Activated naive CD4-positive, alpha-beta T cell treated with anti-CD3 and anti-CD28 coated beads, Interleukin-2, amount 10 ng/mL, durations not matched to agents 7 days and 5 days (primary cell): ENCODE measurements around the gene VRTN.
"Not testable (repeated sequence)": the region's sequence is repeated elsewhere in the genome, so short reads cannot be mapped to it uniquely, and the experiment has no call there.

Experiments
- CTCF ChIA-PET: fragments of 350-600 bp; sonication (Branson Sonifier 250); formaldehyde crosslinking; loops from one replicate; lab custom pipeline; 2021; ENCODE audit warnings: antibody characterized with exemption; lab: Charles Lee
- DNase-seq: peaks from one replicate; pipeline ENCODE4 v3.0.0-alpha.2; 2020
- H3K27ac Mint-ChIP-seq: one replicate; pipeline ENCODE4 v1.8.0; 2021; ENCODE audit warnings: mild to moderate bottlenecking, moderate library complexity, mixed read lengths
- H3K27me3 Mint-ChIP-seq: one replicate; pipeline ENCODE4 v1.8.0; 2021; ENCODE audit warnings: mild to moderate bottlenecking, mixed read lengths
- H3K36me3 Mint-ChIP-seq: one replicate; pipeline ENCODE4 v1.8.0; 2021; ENCODE audit warnings: mixed read lengths
- H3K4me1 Mint-ChIP-seq: one replicate; pipeline ENCODE4 v1.8.0; 2021; ENCODE audit warnings: mixed read lengths
- H3K4me3 Mint-ChIP-seq: one replicate; pipeline ENCODE4 v1.8.0; 2021; ENCODE audit warnings: mild to moderate bottlenecking, moderate library complexity, mixed read lengths
- H3K9me3 Mint-ChIP-seq: one replicate; pipeline ENCODE4 v1.8.0; 2021; ENCODE audit warnings: mixed read lengths

VRTN gene

DNA sequence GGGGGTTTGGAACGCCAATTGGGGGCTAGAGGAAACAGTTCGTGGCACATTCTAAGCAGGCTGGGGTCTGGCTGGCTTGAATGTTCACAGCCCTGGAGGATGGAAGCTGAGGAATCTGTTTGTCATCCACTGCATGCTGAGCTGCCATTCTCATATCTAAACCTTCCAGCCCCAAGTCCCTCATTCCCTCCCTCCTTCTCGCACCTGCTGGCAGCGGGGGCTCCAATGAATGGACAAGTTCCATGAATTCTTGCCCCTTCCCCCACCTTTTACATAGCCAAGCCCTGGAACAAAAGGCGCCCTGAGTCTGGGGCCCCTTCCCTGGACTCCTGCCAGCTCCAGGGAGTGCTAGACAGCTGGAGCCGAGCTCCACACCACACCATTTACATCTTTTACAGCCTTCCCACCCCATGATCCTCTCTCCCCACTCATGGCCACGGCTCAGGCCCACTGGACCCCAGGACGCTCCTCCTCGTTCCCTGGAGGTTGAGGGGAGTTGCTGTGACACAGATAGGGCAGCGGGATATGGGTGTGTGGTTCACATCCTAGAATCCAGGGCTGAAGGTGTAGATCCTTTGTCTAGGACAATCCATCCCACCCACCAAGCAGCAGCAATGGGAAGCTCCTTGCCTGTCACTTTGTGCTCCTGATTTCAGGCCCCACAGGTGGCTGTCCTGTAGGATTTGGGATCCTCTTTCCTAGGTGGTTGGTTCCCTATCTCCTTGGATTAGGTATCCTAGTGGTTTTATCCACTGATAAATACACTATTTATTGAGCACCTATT is 21.7 kb upstream of the VRTN start:
- DNase-seq: no peak
- H3K4me1 Mint-ChIP-seq: no peaks in the 10 kb centered on the region
- no peaks in the 10 kb centered on the region for H3K36me3 Mint-ChIP-seq
- CTCF ChIA-PET: interaction anchor here (0.6 kb wide), 1 partner anchor 805 kb away, joined by 3 read pairs; no protein-coding TSS in a partner anchor
- H3K4me3 Mint-ChIP-seq: no peak overlapping the region
- H3K9me3 Mint-ChIP-seq: no peaks in the 10 kb centered on the region
- no peak overlapping the region for H3K27ac Mint-ChIP-seq
- peaks cover 18% of the 10 kb centered on the region for H3K27me3 Mint-ChIP-seq

DNA sequence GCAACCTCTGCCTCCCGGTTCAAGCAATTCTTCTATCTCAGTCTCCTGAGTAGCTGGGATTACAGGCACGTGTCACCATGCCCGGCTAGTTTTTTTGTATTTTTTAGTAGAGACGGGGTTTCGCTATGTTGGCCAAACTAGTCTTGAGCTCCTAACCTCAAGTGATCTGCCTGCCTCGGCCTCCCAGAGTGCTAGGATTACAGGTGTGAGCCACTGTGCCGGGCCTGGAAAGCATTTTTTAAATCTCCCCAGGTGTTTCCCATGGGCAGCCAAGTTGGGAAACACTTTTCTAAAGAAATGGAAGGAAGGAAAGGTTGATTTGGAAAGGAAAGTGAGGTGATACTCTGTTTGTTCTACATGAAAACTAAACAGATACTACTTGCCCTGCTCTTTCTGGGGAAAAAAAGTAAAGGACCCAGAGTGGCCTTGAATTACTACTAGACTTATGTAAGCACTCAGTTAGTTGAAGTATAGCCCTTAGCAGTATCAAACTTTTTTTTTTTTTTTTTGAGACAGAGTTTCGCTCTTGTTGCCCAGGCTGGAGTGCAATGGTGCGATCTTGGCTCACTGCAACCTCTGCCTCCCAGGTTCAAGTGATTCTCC is 18.2 kb upstream of the VRTN start:
- H3K4me3 Mint-ChIP-seq, H3K4me1 Mint-ChIP-seq, H3K9me3 Mint-ChIP-seq, DNase-seq, H3K27ac Mint-ChIP-seq, H3K36me3 Mint-ChIP-seq: not testable (repeated sequence)
- CTCF ChIA-PET: interaction anchor here (1.1 kb wide), 1 partner anchor 648 kb away, joined by 3 read pairs; no protein-coding TSS in a partner anchor
- H3K27me3 Mint-ChIP-seq: peaks cover 22% of the 10 kb centered on the region

DNA sequence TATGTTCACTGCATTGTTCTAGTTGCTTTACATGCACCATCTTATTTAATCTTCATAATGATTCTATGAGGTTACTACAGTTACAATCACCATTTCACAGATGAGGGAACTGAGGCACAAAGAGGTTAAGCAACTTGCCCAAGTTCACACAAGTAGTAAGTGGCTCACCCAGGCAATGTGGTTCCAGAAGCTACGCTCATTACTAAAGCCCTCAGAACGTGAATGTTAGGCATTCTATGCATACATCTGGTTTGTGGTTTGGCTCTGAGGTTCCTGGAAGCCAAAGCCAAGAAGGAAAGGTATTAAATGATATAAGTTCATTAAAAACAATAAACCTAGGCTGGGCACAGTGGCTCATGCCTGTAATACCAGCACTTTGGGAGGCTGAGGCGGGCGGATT is 14.4 kb upstream of the VRTN start:
- CTCF ChIA-PET: no interaction called here
- H3K4me3 Mint-ChIP-seq: no peak overlapping the region
- no peaks in the 10 kb centered on the region for H3K9me3 Mint-ChIP-seq
- H3K4me1 Mint-ChIP-seq: no peaks in the 10 kb centered on the region
- H3K27me3 Mint-ChIP-seq: peaks cover 13% of the 10 kb centered on the region
- H3K36me3 Mint-ChIP-seq: no peaks in the 10 kb centered on the region
- DNase-seq: no peak
- no peak overlapping the region for H3K27ac Mint-ChIP-seq

DNA sequence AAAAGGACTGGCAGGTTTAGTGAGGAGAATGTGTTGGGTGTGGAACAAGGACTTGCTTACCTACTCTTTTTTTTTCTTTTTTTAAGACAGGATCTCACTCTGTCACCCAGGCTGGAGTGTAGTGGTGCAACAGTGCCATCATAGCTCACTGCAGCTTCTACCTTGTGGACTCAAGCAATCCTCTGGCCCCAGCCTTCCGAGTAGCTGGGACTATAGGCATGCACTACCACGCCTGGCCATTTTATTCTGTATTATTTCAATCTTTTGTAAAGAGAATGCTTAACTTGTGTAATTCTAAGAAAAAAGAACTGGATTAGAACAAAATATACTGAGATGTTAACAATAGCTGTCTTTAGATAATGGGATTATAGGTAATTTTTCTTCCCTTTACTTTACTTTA is 1.9 kb upstream of the VRTN start:
- H3K9me3 Mint-ChIP-seq: no peaks in the 10 kb centered on the region
- CTCF ChIA-PET: no interaction called here
- H3K4me3 Mint-ChIP-seq: no peak overlapping the region
- H3K36me3 Mint-ChIP-seq: no peaks in the 10 kb centered on the region
- no peak for DNase-seq
- no peaks in the 10 kb centered on the region for H3K4me1 Mint-ChIP-seq
- peaks cover 32% of the 10 kb centered on the region for H3K27me3 Mint-ChIP-seq
- H3K27ac Mint-ChIP-seq: no peak overlapping the region

DNA sequence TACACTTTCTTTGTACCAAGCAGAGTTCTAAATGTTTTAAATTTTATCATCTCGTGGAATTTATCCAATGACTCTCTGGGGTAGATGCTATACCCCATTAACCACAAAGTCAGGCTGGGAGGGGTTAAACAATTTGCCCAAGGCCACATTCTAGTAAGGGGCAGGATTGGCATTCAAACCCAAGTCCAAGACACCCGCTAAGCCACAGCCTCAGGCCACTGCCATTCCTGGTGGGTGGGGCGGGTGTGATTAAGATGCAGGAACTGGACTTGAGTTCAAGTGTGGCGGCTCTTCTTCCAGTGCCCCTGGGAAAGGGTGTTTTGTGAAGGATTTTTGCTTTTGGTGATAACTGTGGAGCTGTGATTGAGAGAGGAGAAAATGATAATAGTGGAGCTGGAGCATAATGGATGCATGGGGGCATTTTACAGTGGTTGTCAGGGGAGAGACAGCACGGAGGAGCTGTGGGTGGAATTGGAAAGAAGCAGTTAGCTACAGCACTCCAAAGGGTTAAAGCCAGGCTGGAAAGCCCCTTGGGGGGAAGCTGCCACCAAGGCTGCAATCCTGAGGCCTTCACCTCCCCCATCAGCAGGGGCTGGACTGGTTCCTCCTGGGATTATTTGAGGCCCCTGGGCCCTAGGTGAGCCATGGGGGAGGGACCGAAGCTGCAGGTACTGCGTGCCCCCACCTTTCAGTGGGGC is 1.0 kb upstream of the VRTN start:
- no peak overlapping the region for H3K4me3 Mint-ChIP-seq
- CTCF ChIA-PET: no interaction called here
- H3K4me1 Mint-ChIP-seq: no peaks in the 10 kb centered on the region
- DNase-seq: no peak
- peaks cover 39% of the 10 kb centered on the region for H3K27me3 Mint-ChIP-seq
- no peaks in the 10 kb centered on the region for H3K36me3 Mint-ChIP-seq
- H3K27ac Mint-ChIP-seq: no peak overlapping the region
- no peaks in the 10 kb centered on the region for H3K9me3 Mint-ChIP-seq

DNA sequence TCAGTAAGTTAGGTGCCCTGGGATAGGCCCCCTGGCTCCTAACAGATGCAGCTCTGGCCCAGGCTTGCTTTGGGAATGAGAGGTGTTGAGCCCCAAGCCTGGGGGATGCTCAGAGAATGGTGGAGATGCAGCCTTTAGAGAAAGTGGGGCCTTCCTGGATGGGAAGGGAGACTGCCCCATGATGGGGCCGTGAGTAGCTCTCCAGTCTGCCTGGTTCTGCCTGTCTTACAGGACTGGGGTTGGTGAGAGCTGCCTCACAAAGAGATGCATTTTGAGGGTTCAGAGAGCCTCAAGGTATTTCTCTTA is 523 bp upstream of the VRTN start:
- DNase-seq: no peak
- peaks cover 42% of the 10 kb centered on the region for H3K27me3 Mint-ChIP-seq

DNA sequence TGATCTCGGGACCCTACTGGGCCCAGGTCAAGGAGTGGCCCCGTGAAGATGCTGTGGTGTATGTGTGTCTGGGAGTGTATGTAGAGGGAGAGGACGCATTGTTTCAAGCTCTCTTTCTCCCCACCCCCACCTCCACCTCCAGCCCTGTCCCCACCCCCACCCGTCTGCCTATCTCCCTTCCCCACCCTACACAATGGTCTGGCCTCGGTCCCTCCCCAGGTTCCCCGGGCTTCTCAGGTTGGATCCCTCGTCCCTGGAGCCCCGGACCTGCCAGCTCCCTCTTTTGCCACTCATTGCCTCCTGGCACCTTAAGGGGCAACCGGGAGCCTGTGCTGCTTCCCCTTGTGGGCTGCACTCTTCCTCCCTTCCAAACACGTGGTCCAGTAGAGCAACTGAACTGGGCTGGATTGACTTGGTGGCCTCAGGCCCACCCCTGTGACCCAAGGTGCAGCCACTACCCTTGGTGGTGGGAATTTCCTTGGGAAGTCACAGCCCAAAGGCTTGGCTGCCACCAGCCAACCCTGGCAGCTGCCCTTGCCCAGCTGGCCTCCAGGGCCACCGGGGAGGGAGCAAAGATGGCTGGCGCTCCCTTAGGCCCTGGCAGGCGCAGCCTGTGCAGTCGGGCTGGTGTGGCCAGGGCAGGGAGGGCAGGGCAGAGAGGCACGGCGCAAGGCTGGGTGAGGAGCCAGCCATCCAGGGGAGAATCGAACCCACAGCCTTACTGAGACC is 628 bp downstream of the VRTN start:
- H3K36me3 Mint-ChIP-seq: no peaks in the 10 kb centered on the region
- peaks cover 42% of the 10 kb centered on the region for H3K27me3 Mint-ChIP-seq
- no peaks in the 10 kb centered on the region for H3K4me1 Mint-ChIP-seq
- no peak overlapping the region for H3K4me3 Mint-ChIP-seq
- CTCF ChIA-PET: interaction anchor here (0.5 kb wide), 1 partner anchor 25 kb away, joined by 3 read pairs; no protein-coding TSS in a partner anchor
- H3K27ac Mint-ChIP-seq: no peak overlapping the region
- no peaks in the 10 kb centered on the region for H3K9me3 Mint-ChIP-seq
- no peak for DNase-seq

More for the DNA sequence above, 523 bp upstream of the VRTN start:
- Mint-ChIP-seq H3K9me3 (no peaks in the 10 kb centered on the region), H3K4me3 (no peak overlapping the region), H3K36me3 (no peaks in the 10 kb centered on the region), H3K27ac (no peak overlapping the region), H3K4me1 (no peaks in the 10 kb centered on the region)
- CTCF ChIA-PET: no interaction called here

DNA sequence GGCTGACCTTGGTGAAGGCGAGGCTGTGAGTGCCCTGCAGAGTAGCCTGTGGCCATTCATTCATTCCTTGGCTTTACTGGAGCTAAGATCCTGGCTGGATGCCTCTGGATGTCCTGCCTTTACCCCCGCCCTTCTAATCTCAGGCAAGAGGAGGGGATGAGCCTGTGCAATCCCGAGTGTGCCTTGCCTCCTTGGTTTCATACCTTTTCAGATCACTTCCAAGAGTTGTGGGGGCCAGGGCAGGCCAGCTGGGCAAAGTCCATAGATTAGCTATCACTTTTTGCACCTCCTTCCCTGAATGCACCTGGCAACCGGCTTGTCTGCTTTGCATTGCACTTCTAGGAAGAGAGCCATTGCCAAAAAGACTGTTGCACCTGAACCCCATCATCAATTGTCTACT is 1.5 kb downstream of the VRTN start:
- Mint-ChIP-seq H3K27me3 (peaks cover 42% of the 10 kb centered on the region), H3K9me3 (no peaks in the 10 kb centered on the region), H3K27ac (no peak overlapping the region), H3K4me1 (no peaks in the 10 kb centered on the region), H3K4me3 (no peak overlapping the region), H3K36me3 (no peaks in the 10 kb centered on the region)
- CTCF ChIA-PET: interaction anchor here (0.6 kb wide), 1 partner anchor 46 kb away, joined by 3 read pairs; no protein-coding TSS in a partner anchor
- DNase-seq: no peak

DNA sequence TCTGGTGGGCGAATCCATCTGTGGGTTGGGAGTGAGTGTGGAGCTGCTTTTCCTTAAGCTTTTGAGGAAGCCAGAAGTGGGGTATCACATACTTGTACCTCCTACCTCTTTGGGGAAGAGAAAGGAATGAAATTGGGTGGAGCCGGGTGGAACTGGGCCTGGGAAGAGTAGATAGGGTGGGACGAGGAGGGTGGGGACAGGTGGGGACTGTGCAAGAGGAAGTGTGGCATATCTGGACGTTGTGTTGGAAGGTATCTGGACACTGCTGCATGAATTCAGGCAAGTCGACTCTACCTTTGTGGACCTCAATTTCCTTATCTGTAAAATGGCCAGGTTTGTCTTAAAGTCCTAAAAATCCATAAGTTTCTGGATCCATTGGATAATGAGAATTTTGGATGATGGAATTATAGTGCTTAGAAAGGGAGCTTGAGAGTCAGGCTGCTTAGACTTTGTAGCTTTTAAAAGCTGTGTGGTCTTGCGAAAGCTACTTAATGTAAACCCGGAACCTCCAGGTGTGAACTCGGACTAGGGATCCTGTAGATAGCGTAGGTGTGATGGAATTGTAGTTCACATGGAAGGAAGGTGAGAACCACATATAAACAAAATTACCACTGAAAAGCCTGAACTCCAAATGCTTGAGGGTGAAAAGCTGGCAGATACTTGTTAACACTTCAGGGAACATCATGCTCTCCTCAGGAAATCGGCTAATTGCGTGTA is 2.1 kb downstream of the VRTN start:
- no peaks in the 10 kb centered on the region for H3K4me1 Mint-ChIP-seq
- H3K4me3 Mint-ChIP-seq: no peak overlapping the region
- no peaks in the 10 kb centered on the region for H3K9me3 Mint-ChIP-seq
- peaks cover 42% of the 10 kb centered on the region for H3K27me3 Mint-ChIP-seq
- CTCF ChIA-PET: no interaction called here
- DNase-seq: no peak
- no peak overlapping the region for H3K27ac Mint-ChIP-seq
- no peaks in the 10 kb centered on the region for H3K36me3 Mint-ChIP-seq

DNA sequence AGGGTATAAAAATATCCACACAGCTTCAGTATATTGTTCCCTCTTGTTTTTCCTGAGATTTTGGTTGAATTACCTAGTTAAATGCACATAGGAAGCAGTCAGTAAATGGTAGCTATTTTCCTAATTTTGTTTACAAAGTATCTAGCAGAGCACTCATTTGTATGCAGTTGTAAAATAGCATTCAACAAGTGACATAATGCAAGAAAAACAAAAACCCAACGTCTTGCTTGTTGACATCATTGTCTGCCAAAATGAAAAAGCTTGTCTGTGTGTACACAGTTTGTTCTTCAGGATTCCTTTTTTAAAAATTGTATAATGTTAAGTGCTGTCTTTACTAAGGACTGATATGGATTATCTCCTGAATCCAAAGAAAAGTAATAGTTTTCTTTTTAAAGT is 2.7 kb downstream of the VRTN start:
- H3K36me3 Mint-ChIP-seq: no peaks in the 10 kb centered on the region
- DNase-seq: no peak
- no peak overlapping the region for H3K27ac Mint-ChIP-seq
- no peaks in the 10 kb centered on the region for H3K4me1 Mint-ChIP-seq
- peaks cover 39% of the 10 kb centered on the region for H3K27me3 Mint-ChIP-seq
- CTCF ChIA-PET: no interaction called here
- H3K4me3 Mint-ChIP-seq: no peak overlapping the region
- no peaks in the 10 kb centered on the region for H3K9me3 Mint-ChIP-seq

DNA sequence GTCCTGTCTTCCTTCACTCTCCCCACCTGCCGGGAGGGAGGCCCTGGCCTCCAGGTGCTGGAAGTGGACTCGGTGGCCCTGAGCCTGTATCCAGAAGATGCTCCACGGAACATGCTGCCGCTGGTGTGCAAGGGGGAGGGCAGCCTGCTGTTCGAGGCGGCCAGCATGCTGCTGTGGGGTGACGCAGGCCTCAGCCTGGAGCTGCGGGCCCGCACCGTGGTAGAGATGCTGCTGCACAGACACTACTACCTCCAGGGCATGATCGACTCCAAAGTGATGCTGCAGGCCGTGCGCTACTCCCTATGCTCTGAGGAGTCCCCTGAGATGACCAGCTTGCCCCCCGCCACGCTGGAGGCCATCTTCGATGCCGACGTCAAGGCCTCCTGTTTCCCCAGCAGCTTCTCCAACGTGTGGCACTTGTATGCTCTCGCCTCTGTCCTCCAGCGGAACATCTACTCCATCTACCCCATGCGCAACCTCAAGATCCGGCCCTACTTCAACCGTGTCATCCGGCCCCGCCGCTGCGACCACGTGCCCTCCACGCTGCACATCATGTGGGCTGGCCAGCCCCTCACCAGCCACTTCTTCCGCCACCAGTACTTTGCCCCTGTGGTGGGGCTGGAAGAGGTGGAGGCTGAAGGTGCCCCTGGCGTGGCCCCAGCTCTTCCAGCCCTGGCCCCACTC is 8.8 kb downstream of the VRTN start:
- Mint-ChIP-seq H3K36me3 (no peaks in the 10 kb centered on the region), H3K9me3 (no peaks in the 10 kb centered on the region), H3K27ac (no peak overlapping the region), H3K4me1 (no peaks in the 10 kb centered on the region), H3K4me3 (no peak overlapping the region), H3K27me3 (peaks cover 5% of the 10 kb centered on the region)
- CTCF ChIA-PET: interaction anchor here (0.7 kb wide), 1 partner anchor 146 kb away, joined by 3 read pairs; no protein-coding TSS in a partner anchor
- DNase-seq: no peak

DNA sequence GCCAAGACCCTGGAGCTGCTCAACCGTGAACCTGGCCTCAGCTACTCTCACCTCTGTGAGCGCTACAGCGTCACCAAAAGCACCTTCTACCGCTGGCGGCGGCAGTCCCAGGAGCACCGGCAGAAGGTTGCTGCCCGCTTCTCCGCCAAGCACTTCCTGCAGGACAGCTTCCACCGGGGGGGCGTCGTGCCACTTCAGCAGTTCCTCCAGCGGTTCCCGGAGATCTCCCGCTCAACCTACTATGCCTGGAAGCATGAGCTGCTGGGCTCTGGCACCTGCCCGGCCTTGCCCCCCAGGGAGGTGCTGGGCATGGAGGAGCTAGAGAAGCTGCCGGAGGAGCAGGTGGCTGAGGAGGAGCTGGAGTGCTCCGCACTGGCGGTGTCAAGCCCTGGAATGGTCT is 9.3 kb downstream of the VRTN start:
- H3K36me3 Mint-ChIP-seq: no peaks in the 10 kb centered on the region
- H3K27ac Mint-ChIP-seq: no peak overlapping the region
- CTCF ChIA-PET: no interaction called here
- no peak for DNase-seq
- H3K4me1 Mint-ChIP-seq: no peaks in the 10 kb centered on the region
- H3K9me3 Mint-ChIP-seq: no peaks in the 10 kb centered on the region
- peaks cover 5% of the 10 kb centered on the region for H3K27me3 Mint-ChIP-seq
- no peak overlapping the region for H3K4me3 Mint-ChIP-seq

DNA sequence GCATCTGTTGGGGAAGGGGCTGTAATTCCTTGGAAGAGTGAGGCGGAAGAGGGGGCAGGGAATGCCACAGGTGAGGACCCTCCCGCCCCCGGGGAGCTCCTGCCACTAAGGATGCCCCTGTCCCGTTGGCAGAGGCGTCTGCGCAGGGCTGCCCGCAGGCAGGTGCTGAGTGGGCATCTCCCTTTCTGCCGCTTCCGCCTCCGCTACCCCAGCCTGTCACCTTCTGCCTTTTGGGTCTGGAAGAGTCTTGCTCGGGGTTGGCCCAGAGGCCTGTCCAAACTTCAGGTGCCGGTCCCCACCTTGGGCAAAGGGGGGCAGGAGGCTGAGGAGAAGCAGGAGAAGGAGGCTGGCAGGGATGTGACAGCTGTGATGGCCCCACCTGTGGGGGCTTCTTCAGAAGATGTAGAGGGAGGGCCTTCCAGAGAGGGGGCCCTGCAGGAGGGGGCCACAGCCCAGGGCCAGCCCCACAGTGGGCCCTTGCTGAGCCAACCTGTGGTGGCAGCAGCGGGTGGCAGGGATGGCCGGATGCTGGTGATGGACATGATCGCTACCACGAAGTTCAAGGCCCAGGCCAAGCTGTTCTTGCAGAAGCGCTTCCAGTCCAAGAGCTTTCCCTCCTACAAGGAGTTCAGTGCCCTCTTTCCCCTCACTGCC is 10.0 kb downstream of the VRTN start:
- Mint-ChIP-seq H3K27me3 (peaks cover 5% of the 10 kb centered on the region), H3K9me3 (no peaks in the 10 kb centered on the region), H3K27ac (no peak overlapping the region), H3K36me3 (no peaks in the 10 kb centered on the region), H3K4me1 (no peaks in the 10 kb centered on the region), H3K4me3 (no peak overlapping the region)
- CTCF ChIA-PET: no interaction called here
- DNase-seq: no peak
